Astrocyte (in vitro differentiated cells and primary cell): ENCODE results near the gene TCF19. TPM values are rescaled to one million over a fixed set of nuclear protein-coding genes. Genes with fewer than 3 reads are reported as not detected.
A peak's percentile ranks its signal among the peaks of the same experiment; 100 is the strongest.
"Not testable (repeated sequence)": the region's sequence is repeated elsewhere in the genome, so short reads cannot be mapped to it uniquely, and the experiment has no call there.

Experiments
- DNase-seq: peaks from one replicate; pipeline ENCODE4 v3.0.0-alpha.2; 2010; ENCODE audit warnings: low read depth
- FAIRE-seq: peaks from 2 replicates; lab custom pipeline; 2011; peaks lifted over from hg19 to GRCh38; lab: Jason Lieb, UNC
- H2AFZ ChIP-seq: 2 replicates; pipeline ENCODE4 v1.6.0; 2012; ENCODE audit warnings: low read depth, low read length, inconsistent platforms
- H3K27ac ChIP-seq: 2 replicates; pipeline ENCODE4 v1.5.1; 2011; ENCODE audit warnings: low read depth, low read length, inconsistent platforms
- H3K27me3 ChIP-seq: 2 replicates; pipeline ENCODE4 v1.6.0; 2011; ENCODE audit warnings: low read length, inconsistent platforms; ENCODE audit not compliant: insufficient read depth
- H3K36me3 ChIP-seq: 2 replicates; pipeline ENCODE4 v1.5.1; 2011; ENCODE audit warnings: low read length, inconsistent platforms; ENCODE audit not compliant: insufficient read depth
- H3K4me1 ChIP-seq: 2 replicates; pipeline ENCODE4 v1.5.1; 2011; ENCODE audit warnings: low read length, inconsistent platforms; ENCODE audit not compliant: insufficient read depth
- H3K4me2 ChIP-seq: 2 replicates; pipeline ENCODE4 v1.6.0; 2012; ENCODE audit warnings: low read length, inconsistent platforms
- H3K4me3 ChIP-seq: 2 replicates; pipeline ENCODE4 v1.5.1; 2011; ENCODE audit warnings: low read depth, mild to moderate bottlenecking, low read length, inconsistent platforms; ENCODE audit not compliant: insufficient read depth
- H3K79me2 ChIP-seq: 2 replicates; pipeline ENCODE4 v1.6.0; 2012; ENCODE audit warnings: mild to moderate bottlenecking, low read length, inconsistent platforms; ENCODE audit not compliant: insufficient read depth
- H3K9ac ChIP-seq: 2 replicates; pipeline ENCODE4 v1.6.0; 2012; ENCODE audit warnings: mild to moderate bottlenecking, low read length, inconsistent platforms
- H3K9me3 ChIP-seq: 2 replicates; pipeline ENCODE4 v1.5.1; 2012; ENCODE audit warnings: low read depth, mild to moderate bottlenecking, low read length, inconsistent platforms; ENCODE audit not compliant: insufficient read depth
- H4K20me1 ChIP-seq: 2 replicates; pipeline ENCODE4 v1.6.0; 2012; ENCODE audit warnings: low read length, inconsistent platforms; ENCODE audit not compliant: insufficient read depth
- H3K27ac Mint-ChIP-seq: one replicate; pipeline ENCODE4 v1.8.0; 2021; ENCODE audit warnings: mild to moderate bottlenecking, mixed read lengths; ENCODE audit not compliant: unreplicated experiment
- H3K27me3 Mint-ChIP-seq: one replicate; pipeline ENCODE4 v1.8.0; 2021; ENCODE audit warnings: low read depth, mixed read lengths; ENCODE audit not compliant: unreplicated experiment
- H3K36me3 Mint-ChIP-seq: one replicate; pipeline ENCODE4 v1.8.0; 2021; ENCODE audit warnings: low read depth, mixed read lengths; ENCODE audit not compliant: unreplicated experiment
- H3K4me1 Mint-ChIP-seq: one replicate; pipeline ENCODE4 v1.8.0; 2021; ENCODE audit warnings: low read depth, mixed read lengths; ENCODE audit not compliant: unreplicated experiment
- H3K4me3 Mint-ChIP-seq: one replicate; pipeline ENCODE4 v1.8.0; 2021; ENCODE audit warnings: mild to moderate bottlenecking, moderate library complexity, mixed read lengths; ENCODE audit not compliant: unreplicated experiment
- H3K9me3 Mint-ChIP-seq: one replicate; pipeline ENCODE4 v1.8.0; 2021; ENCODE audit warnings: mild to moderate bottlenecking, mixed read lengths; ENCODE audit not compliant: unreplicated experiment
- EZH2 ChIP-seq: IDR thresholded peaks from 2 replicates; pipeline ENCODE4 v1.6.1; 2012; ENCODE audit warnings: mild to moderate bottlenecking, low read length, inconsistent platforms; ENCODE audit not compliant: insufficient read depth
- total RNA-seq: library from RNA; stranded (reverse); gene quantifications from 2 replicates; pipeline ENCODE4 v1.2.1, GENCODE V29; 2021
- TF ChIP-seq, protein P1 (sequence below): IDR thresholded peaks from 2 replicates; pipeline ENCODE4 v1.5.1; 2011; ENCODE audit warnings: low read depth, mild to moderate bottlenecking, inconsistent platforms, low read length, moderate library complexity; ENCODE audit not compliant: insufficient read depth

The TCF19 gene
- total RNA-seq, 1 donor from 2014 or later: 2.5 TPM

DNA sequence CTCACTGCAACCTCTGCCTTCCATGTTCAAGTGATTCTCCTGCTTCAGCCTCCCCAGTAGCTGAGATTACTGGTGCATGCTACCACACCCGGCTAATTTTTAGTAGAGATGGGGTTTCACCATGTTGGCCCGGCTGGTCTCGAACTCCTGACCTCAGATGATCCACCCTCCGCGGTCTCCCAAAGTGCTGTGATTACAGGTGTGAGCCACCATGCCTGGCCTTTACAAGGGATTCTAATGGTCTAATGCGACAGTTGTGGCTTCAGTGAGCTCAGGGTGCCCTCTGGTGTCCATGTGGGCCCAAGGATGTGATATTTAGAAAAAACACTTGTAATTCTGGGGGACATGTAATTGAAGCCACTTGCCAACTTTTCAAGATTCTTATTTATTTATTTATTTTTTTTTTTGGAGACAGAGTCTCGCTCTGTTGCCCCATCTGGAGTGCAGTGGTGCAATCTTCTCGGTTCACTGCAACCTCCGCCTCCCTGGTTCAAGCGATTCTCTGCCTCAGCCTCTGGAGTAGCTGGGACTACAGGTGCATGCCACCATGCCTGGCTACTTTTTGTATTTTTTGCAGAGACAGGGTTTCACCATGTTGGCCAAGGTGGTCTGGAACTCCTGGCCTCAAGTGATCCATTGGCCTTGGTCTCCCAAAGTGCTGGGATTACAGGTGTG is 34.2 kb downstream of the TCF19 start:
- not testable (repeated sequence) for H3K4me3 ChIP-seq, H3K36me3 ChIP-seq, H3K9ac ChIP-seq, H3K4me2 ChIP-seq, FAIRE-seq, H3K36me3 Mint-ChIP-seq, H2AFZ ChIP-seq, H3K27me3 ChIP-seq, H3K79me2 ChIP-seq, H3K4me1 Mint-ChIP-seq, H3K27ac ChIP-seq, H3K27me3 Mint-ChIP-seq, H3K4me1 ChIP-seq, H3K27ac Mint-ChIP-seq, H4K20me1 ChIP-seq, H3K9me3 Mint-ChIP-seq, H3K4me3 Mint-ChIP-seq, H3K9me3 ChIP-seq
- DNase-seq: peak; percentile 48
- TF ChIP-seq, protein P1, sequence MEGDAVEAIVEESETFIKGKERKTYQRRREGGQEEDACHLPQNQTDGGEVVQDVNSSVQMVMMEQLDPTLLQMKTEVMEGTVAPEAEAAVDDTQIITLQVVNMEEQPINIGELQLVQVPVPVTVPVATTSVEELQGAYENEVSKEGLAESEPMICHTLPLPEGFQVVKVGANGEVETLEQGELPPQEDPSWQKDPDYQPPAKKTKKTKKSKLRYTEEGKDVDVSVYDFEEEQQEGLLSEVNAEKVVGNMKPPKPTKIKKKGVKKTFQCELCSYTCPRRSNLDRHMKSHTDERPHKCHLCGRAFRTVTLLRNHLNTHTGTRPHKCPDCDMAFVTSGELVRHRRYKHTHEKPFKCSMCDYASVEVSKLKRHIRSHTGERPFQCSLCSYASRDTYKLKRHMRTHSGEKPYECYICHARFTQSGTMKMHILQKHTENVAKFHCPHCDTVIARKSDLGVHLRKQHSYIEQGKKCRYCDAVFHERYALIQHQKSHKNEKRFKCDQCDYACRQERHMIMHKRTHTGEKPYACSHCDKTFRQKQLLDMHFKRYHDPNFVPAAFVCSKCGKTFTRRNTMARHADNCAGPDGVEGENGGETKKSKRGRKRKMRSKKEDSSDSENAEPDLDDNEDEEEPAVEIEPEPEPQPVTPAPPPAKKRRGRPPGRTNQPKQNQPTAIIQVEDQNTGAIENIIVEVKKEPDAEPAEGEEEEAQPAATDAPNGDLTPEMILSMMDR: peak; percentile 49

GRCh38 chr6:31193206-31193605 is 34.8 kb downstream of the TCF19 start:
- no peak for DNase-seq
- Histone ChIP-seq H2AFZ (no peak overlapping the region), H3K4me2 (no peak overlapping the region), H3K4me1 (no peaks in the 10 kb centered on the region), H3K9me3 (no peaks in the 10 kb centered on the region), H3K9ac (no peak overlapping the region), H3K36me3 (no peaks in the 10 kb centered on the region), H3K79me2 (no peaks in the 10 kb centered on the region), H3K4me3 (no peak overlapping the region), H3K27me3 (no peaks in the 10 kb centered on the region), H3K27ac (no peak overlapping the region), H4K20me1 (no peaks in the 10 kb centered on the region)
- Mint-ChIP-seq H3K4me3 (no peak overlapping the region), H3K27ac (no peak overlapping the region), H3K27me3 (no peaks in the 10 kb centered on the region), H3K4me1 (peaks cover 3% of the 10 kb centered on the region), H3K9me3 (no peaks in the 10 kb centered on the region), H3K36me3 (peaks cover 2% of the 10 kb centered on the region)
- TF ChIP-seq, protein P1: no peak
- no peak for TF ChIP-seq EZH2
- FAIRE-seq: no peak

GRCh38 chr6:31194061-31194834 is 35.9 kb downstream of the TCF19 start:
- Histone ChIP-seq H4K20me1 (no peaks in the 10 kb centered on the region), H3K4me3 (no peak overlapping the region), H2AFZ (no peak overlapping the region), H3K27me3 (no peaks in the 10 kb centered on the region), H3K79me2 (no peaks in the 10 kb centered on the region), H3K4me2 (no peak overlapping the region), H3K4me1 (no peaks in the 10 kb centered on the region), H3K27ac (no peak overlapping the region), H3K9me3 (no peaks in the 10 kb centered on the region), H3K36me3 (no peaks in the 10 kb centered on the region), H3K9ac (no peak overlapping the region)
- DNase-seq: no peak
- peaks cover 2% of the 10 kb centered on the region for H3K36me3 Mint-ChIP-seq
- H3K4me1 Mint-ChIP-seq: peaks cover 3% of the 10 kb centered on the region
- H3K27ac Mint-ChIP-seq: no peak overlapping the region
- TF ChIP-seq, protein P1: no peak
- no peak for TF ChIP-seq EZH2
- H3K27me3 Mint-ChIP-seq: no peaks in the 10 kb centered on the region
- no peak for FAIRE-seq
- H3K9me3 Mint-ChIP-seq: no peaks in the 10 kb centered on the region
- no peak overlapping the region for H3K4me3 Mint-ChIP-seq

- H3K4me1 Mint-ChIP-seq, H3K27ac Mint-ChIP-seq, H3K36me3 Mint-ChIP-seq, H2AFZ ChIP-seq, H3K36me3 ChIP-seq, DNase-seq, H3K9ac ChIP-seq, H3K4me3 Mint-ChIP-seq, FAIRE-seq, H3K9me3 Mint-ChIP-seq, H3K79me2 ChIP-seq, H3K27me3 ChIP-seq, H3K9me3 ChIP-seq, H3K27ac ChIP-seq, H3K4me1 ChIP-seq, H3K4me2 ChIP-seq, H4K20me1 ChIP-seq, H3K27me3 Mint-ChIP-seq, H3K4me3 ChIP-seq: not testable (repeated sequence)
Observed at GRCh38 chr6:31195308-31195979, 37.1 kb downstream of the TCF19 start.
